ENCODE measurements around the gene RMRP. TPM values are rescaled to one million over a fixed set of nuclear protein-coding genes. Genes with fewer than 3 reads are reported as not detected.
"Not testable (repeated sequence)": the region's sequence is repeated elsewhere in the genome, so short reads cannot be mapped to it uniquely, and the experiment has no call there.

The RMRP gene
- total and polyA plus RNA-seq, 2 experiments from 2014 or later = 20,944 TPM; not detected in 1

GRCh38 chr9:35612843-35613242 is 45.0 kb downstream of the RMRP start:
- Histone ChIP-seq H3K9ac (no peak overlapping the region), H3K27ac (no peak overlapping the region), H3K4me2 (ENCODE audit: unreplicated experiment) (no peak overlapping the region), H3K9me3 (ENCODE audit: low read depth) (no peaks in the 10 kb centered on the region), H3K4me3 (no peak overlapping the region), H2AFZ (no peak overlapping the region), H3K27me3 (replicated peaks; ENCODE audit: insufficient read depth) (no peaks in the 10 kb centered on the region), H3F3A (ENCODE audit: insufficient read depth) (no peaks in the 10 kb centered on the region), H4K20me1 (ENCODE audit: insufficient read depth) (no peaks in the 10 kb centered on the region), H3K4me1 (ENCODE audit: insufficient read depth) (no peaks in the 10 kb centered on the region), H3K9me2 (ENCODE audit: insufficient read depth) (no peaks in the 10 kb centered on the region), H3K79me2 (ENCODE audit: insufficient read depth) (peaks cover 2% of the 10 kb centered on the region; the same call in 1 of the 2 replicates), H3K36me3 (ENCODE audit: low read depth) (peaks cover 7% of the 10 kb centered on the region; the same call in 1 of the 2 replicates)
- no peak for DNase-seq
- no peak for TF ChIP-seq EZH2phosphoT487 (IDR thresholded peaks at IDR 0.05; ENCODE audit: insufficient read depth, low read depth)
- no peak for TF ChIP-seq EZH2 (IDR thresholded peaks at IDR 0.05; ENCODE audit: insufficient read depth, poor library complexity, severe bottlenecking)
- in situ Hi-C loops (cut with MboI) = loop anchor here (25.0 kb wide), 1 partner anchor 99 kb away; no protein-coding TSS in a partner anchor
- 77 to 93% methylated on average over 2 of the region's 2 CpGs for WGBS, 2 experiments (ENCODE audit: low coverage in 1 of 2, low lambda C conversion rate in 2 of 2, missing lambda C conversion rate in 2 of 2)

- H3K4me2 ChIP-seq (ENCODE audit: unreplicated experiment); H3F3A ChIP-seq (ENCODE audit: insufficient read depth); H3K9me3 ChIP-seq (ENCODE audit: low read depth); H3K9ac ChIP-seq; H4K20me1 ChIP-seq (ENCODE audit: insufficient read depth); H3K36me3 ChIP-seq (ENCODE audit: low read depth); H3K4me3 ChIP-seq; H3K4me1 ChIP-seq (ENCODE audit: insufficient read depth); H3K27me3 ChIP-seq (replicated peaks; ENCODE audit: insufficient read depth); H3K9me2 ChIP-seq (ENCODE audit: insufficient read depth); DNase-seq; H2AFZ ChIP-seq; H3K27ac ChIP-seq: not testable (repeated sequence)
- peaks cover 10% of the 10 kb centered on the region for H3K79me2 ChIP-seq (ENCODE audit: insufficient read depth)
- WGBS, 2 experiments (ENCODE audit: low coverage in 1 of 2, low lambda C conversion rate in 2 of 2, missing lambda C conversion rate in 2 of 2) = 75 to 83% methylated on average over 4 of the region's 4 CpGs
- in situ Hi-C loops (cut with MboI) = loop anchor here (25.0 kb wide), 1 partner anchor 100 kb away; no protein-coding TSS in a partner anchor
Measured at GRCh38 chr9:35612066-35612465, 45.8 kb downstream of the RMRP start.

- H3K27ac ChIP-seq = no peak overlapping the region
- H4K20me1 ChIP-seq (ENCODE audit: insufficient read depth) = no peaks in the 10 kb centered on the region
- H3K4me1 ChIP-seq (ENCODE audit: insufficient read depth) = peaks cover 6% of the 10 kb centered on the region; the same call in 1 of the 2 replicates
- H3K9me2 ChIP-seq (ENCODE audit: insufficient read depth) = no peaks in the 10 kb centered on the region
- in situ Hi-C loops (cut with MboI) = loop anchor here (25.0 kb wide), 1 partner anchor 101 kb away; no protein-coding TSS in a partner anchor
- no peak overlapping the region for H3K9ac ChIP-seq
- no peaks in the 10 kb centered on the region for H3K9me3 ChIP-seq (ENCODE audit: low read depth)
- 24% methylated on average over 8 of the region's 8 CpGs for WGBS, 2 experiments (ENCODE audit: low coverage in 1 of 2, low lambda C conversion rate in 2 of 2, missing lambda C conversion rate in 2 of 2)
- H3F3A ChIP-seq (ENCODE audit: insufficient read depth) = no peaks in the 10 kb centered on the region
- no peak for TF ChIP-seq EZH2 (IDR thresholded peaks at IDR 0.05; ENCODE audit: insufficient read depth, poor library complexity, severe bottlenecking)
- no peak for TF ChIP-seq EZH2phosphoT487 (IDR thresholded peaks at IDR 0.05; ENCODE audit: insufficient read depth, low read depth)
- H3K27me3 ChIP-seq (replicated peaks; ENCODE audit: insufficient read depth) = no peaks in the 10 kb centered on the region
- H3K36me3 ChIP-seq (ENCODE audit: low read depth) = peaks cover 7% of the 10 kb centered on the region; the same call in 1 of the 2 replicates
- DNase-seq = peak; percentile 74
- H3K4me3 ChIP-seq = no peak overlapping the region
- no peak overlapping the region for H2AFZ ChIP-seq
- no peak overlapping the region for H3K4me2 ChIP-seq (ENCODE audit: unreplicated experiment)
- H3K79me2 ChIP-seq (ENCODE audit: insufficient read depth) = peaks cover 18% of the 10 kb centered on the region
Measured at GRCh38 chr9:35611230-35611797, 46.5 kb downstream of the RMRP start.

GRCh38 chr9:35609820-35610163 is 48.0 kb downstream of the RMRP start:
- Histone ChIP-seq H3K4me1 (ENCODE audit: insufficient read depth) (peaks cover 7% of the 10 kb centered on the region; the same call in 1 of the 2 replicates), H3K9me2 (ENCODE audit: insufficient read depth) (no peaks in the 10 kb centered on the region), H3K79me2 (ENCODE audit: insufficient read depth) (peaks cover 25% of the 10 kb centered on the region), H3K27me3 (replicated peaks; ENCODE audit: insufficient read depth) (no peaks in the 10 kb centered on the region), H3K27ac (no peak overlapping the region), H3K9ac (no peak overlapping the region), H3F3A (ENCODE audit: insufficient read depth) (no peaks in the 10 kb centered on the region), H4K20me1 (ENCODE audit: insufficient read depth) (no peaks in the 10 kb centered on the region), H3K4me2 (ENCODE audit: unreplicated experiment) (no peak overlapping the region), H2AFZ (no peak overlapping the region), H3K9me3 (ENCODE audit: low read depth) (no peaks in the 10 kb centered on the region), H3K4me3 (no peak overlapping the region), H3K36me3 (ENCODE audit: low read depth) (peaks cover 7% of the 10 kb centered on the region; the same call in 1 of the 2 replicates)
- DNase-seq = no peak
- TF ChIP-seq EZH2phosphoT487 (IDR thresholded peaks at IDR 0.05; ENCODE audit: insufficient read depth, low read depth) (no peak), EZH2 (IDR thresholded peaks at IDR 0.05; ENCODE audit: insufficient read depth, poor library complexity, severe bottlenecking) (no peak)
- in situ Hi-C loops (cut with MboI) = loop anchor here (25.0 kb wide), 1 partner anchor 103 kb away; no protein-coding TSS in a partner anchor
- 56 to 64% methylated on average over 13 of the region's 13 CpGs for WGBS, 2 experiments (ENCODE audit: low coverage in 1 of 2, low lambda C conversion rate in 2 of 2, missing lambda C conversion rate in 2 of 2)

Measured in GM23248 (cell line).